ENCODE results near the gene NMNAT2. TPM values are rescaled to one million over a fixed set of nuclear protein-coding genes. Genes with fewer than 3 reads are reported as not detected.

NMNAT2 gene
- total and polyA plus RNA-seq, 4 experiments from 2014 or later, result not detected

DNA sequence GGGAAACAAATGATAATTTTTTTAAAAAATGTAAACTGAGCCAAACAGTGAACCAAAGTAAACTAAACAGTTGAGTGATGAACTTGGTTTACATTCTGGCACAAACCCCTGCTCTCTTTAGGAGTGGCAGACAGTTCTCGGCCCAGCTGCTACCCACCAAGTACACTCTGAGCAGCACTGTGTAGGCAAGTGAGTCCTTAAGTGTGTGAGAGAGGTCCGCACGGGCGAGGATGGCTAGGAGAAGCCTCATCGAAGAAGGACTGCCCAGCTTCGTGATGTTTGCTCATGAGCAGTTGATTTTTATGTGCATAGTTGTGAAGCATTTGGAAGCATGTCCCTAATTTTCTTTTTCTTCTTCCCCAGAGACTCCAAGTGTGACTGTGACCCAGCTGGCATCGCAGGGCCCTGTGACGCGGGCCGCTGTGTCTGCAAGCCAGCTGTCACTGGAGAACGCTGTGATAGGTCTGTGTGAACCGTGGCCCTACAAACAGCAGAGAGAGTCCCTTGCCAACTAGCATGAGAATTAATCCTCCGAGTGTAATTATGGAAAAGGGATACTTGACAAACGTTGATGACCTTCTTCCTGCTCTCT is 200.1 kb downstream of the NMNAT2 start:
- ChIA-PET CTCF (ENCODE audit: partially characterized antibody) (interaction anchor here (0.7 kb wide), 1 partner anchor 12 kb away, joined by 3 read pairs; no protein-coding TSS in a partner anchor), POLR2A (ENCODE audit: partially characterized antibody) (no interaction called here)
- Histone ChIP-seq H3K27ac (ENCODE audit: low read depth, low read length) (no peak overlapping the region), H3K36me3 (ENCODE audit: insufficient read depth, low read length) (no peaks in the 10 kb centered on the region), H3K27me3 (ENCODE audit: insufficient read depth, low read length) (no peaks in the 10 kb centered on the region), H3K4me3 (ENCODE audit: low read length in 2 of 2) (no peak overlapping the region), H3K9me3 (ENCODE audit: control insufficient read depth in 1 of 2, low read length in 2 of 2) (no peaks in the 10 kb centered on the region), H3K4me1 (ENCODE audit: insufficient read depth, low read length) (peaks cover 16% of the 10 kb centered on the region)
- intact Hi-C loops (cut with micrococcal nuclease), result no loop called here
- Mint-ChIP-seq H3K36me3 (no peaks in the 10 kb centered on the region), H3K27ac (no peak overlapping the region), H3K4me1 (peaks cover 6 to 16% (median 11%) of the 10 kb centered on the region in 4 donors), H3K4me3 (no peak overlapping the region), H3K27me3 (peaks cover 0 to 1% of the 10 kb centered on the region in 2 donors), H3K9me3 (peaks cover 0 to 3% (median 0%) of the 10 kb centered on the region in 8 donors)
- DNase-seq, result no peak

DNA sequence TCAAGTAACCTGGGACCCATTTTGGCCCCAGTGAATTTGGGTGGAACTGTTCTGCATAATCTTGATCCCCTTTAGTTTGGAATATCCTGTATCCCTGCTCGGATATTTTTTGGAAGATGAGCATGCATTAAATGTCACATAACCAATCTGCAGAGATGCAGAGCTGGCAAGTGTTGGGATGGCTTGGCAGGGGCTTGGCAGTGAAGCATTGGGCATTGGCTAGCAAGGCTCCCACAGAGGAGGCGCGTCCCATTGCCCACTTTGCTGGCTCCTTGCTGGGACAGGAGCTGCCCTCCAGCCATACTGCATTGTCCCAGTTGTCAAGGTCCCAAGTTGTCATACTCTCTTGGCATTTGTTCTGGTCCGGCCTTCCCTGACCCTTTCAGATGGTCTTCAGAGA is 202.2 kb downstream of the NMNAT2 start:
- POLR2A ChIA-PET (ENCODE audit: partially characterized antibody), result no interaction called here
- peaks cover 4 to 6% of the 10 kb centered on the region in 2 donors for H3K27me3 Mint-ChIP-seq
- Histone ChIP-seq H3K27ac (ENCODE audit: low read depth, low read length) (no peak overlapping the region), H3K4me3 (ENCODE audit: low read length in 2 of 2) (no peak overlapping the region), H3K4me1 (ENCODE audit: insufficient read depth, low read length) (peaks cover 16% of the 10 kb centered on the region), H3K9me3 (ENCODE audit: control insufficient read depth in 1 of 2, low read length in 2 of 2) (no peaks in the 10 kb centered on the region), H3K36me3 (ENCODE audit: insufficient read depth, low read length) (no peaks in the 10 kb centered on the region), H3K27me3 (ENCODE audit: insufficient read depth, low read length) (no peaks in the 10 kb centered on the region)
- CTCF ChIA-PET (ENCODE audit: partially characterized antibody), result no interaction called here
- H3K36me3 Mint-ChIP-seq, result no peaks in the 10 kb centered on the region
- H3K27ac Mint-ChIP-seq, result no peak overlapping the region
- H3K4me1 Mint-ChIP-seq, result peaks cover 6 to 16% (median 11%) of the 10 kb centered on the region in 4 donors
- intact Hi-C loops (cut with micrococcal nuclease), result no loop called here
- no peak for DNase-seq
- peaks cover 0 to 3% (median 0%) of the 10 kb centered on the region in 8 donors for H3K9me3 Mint-ChIP-seq
- H3K4me3 Mint-ChIP-seq, result no peak overlapping the region

DNA sequence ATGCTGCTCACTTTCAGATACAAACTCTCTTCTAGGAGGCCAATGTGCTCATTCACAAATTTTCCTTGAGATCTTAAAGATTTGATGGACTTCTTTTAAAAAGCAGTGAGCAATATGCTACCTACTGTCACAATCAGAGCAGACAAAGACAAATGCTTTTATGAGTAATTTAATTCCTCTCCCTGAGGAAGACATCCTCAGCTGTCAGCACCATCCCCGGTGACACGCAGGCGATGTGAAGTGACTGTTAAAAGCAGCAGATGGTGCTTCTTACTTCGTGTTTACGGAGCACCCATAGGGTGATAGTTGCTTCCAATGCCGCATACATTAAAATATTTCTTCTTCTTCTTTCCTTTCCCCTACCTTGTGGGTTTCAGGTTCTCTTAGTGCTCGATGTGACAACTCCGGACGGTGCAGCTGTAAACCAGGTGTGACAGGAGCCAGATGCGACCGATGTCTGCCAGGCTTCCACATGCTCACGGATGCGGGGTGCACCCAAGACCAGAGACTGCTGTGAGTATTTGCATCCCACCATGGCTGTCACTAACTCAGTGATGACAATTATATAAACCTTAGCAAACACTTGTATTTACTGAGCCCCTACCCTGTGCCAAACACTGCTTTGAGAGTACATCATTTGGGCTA is 203.0 kb downstream of the NMNAT2 start:
- no peaks in the 10 kb centered on the region for H3K36me3 Mint-ChIP-seq
- intact Hi-C loops (cut with micrococcal nuclease), result no loop called here

DNA sequence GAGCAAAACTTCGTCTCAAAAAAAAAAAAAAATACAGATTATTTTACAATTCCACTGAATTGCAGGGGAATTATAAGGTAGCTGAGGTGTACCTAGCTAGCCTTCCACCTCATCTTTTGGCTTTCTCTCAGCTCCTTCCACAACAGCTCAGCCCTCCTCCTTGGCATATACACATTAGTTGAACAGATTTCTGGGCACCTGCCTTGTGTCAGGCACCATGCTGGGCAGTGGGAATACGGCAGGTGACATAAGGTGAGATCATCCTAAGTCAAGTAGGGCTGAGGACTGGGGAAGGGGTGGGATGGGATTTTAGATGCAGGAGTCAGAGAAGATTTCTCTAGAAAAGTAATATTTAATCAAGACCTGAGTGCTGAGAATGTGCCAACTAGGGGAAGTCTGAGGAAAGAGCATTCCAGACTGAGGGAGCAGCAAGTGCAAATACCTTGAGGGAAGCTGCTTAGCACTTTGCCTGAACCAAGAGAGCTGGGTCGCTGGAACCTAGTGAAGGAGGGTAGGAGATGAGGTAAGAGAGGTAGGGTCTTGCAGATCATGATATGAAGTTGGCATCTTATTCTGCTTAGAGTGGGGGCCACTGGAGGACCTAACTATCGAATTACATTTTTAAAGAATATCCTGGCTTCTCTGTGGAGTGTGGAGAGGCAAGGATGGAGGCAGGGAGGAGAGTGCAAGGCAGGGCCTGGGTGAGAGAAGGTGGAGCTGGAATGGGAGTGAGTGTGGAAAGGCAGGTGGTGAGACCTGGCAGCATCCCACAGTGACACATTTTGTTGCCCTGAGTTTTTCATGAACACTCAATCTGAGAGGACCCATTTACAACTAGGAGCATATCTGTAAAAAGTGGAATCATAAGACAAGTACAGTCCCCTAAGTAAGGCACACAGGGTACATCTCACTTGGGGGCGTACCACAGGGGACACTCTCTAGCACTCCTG is 203.9 kb downstream of the NMNAT2 start:
- H3K36me3 Mint-ChIP-seq, result no peaks in the 10 kb centered on the region
- H3K9me3 Mint-ChIP-seq, result peaks cover 0 to 3% (median 0%) of the 10 kb centered on the region in 8 donors
- no peak overlapping the region for H3K4me3 Mint-ChIP-seq
- intact Hi-C loops (cut with micrococcal nuclease), result no loop called here
- H3K27ac ChIP-seq (ENCODE audit: low read depth, low read length), result no peak overlapping the region
- no peaks in the 10 kb centered on the region for H3K27me3 ChIP-seq (ENCODE audit: insufficient read depth, low read length)
- peaks cover 6 to 7% of the 10 kb centered on the region in 2 donors for H3K27me3 Mint-ChIP-seq
- DNase-seq, result no peak
- H3K4me1 ChIP-seq (ENCODE audit: insufficient read depth, low read length), result peaks cover 11% of the 10 kb centered on the region
- ChIA-PET CTCF (ENCODE audit: partially characterized antibody) (no interaction called here), POLR2A (ENCODE audit: partially characterized antibody) (interaction anchor here (0.6 kb wide), 1 partner anchor 471 kb away, joined by 3 read pairs; no protein-coding TSS in a partner anchor)
- no peaks in the 10 kb centered on the region for H3K36me3 ChIP-seq (ENCODE audit: insufficient read depth, low read length)
- H3K4me3 ChIP-seq (ENCODE audit: low read length in 2 of 2), result no peak overlapping the region
- no peaks in the 10 kb centered on the region for H3K9me3 ChIP-seq (ENCODE audit: control insufficient read depth in 1 of 2, low read length in 2 of 2)
- H3K4me1 Mint-ChIP-seq, result peaks cover 2 to 9% (median 5%) of the 10 kb centered on the region in 4 donors
- H3K27ac Mint-ChIP-seq, result no peak overlapping the region

More for the DNA sequence above, 203.0 kb downstream of the NMNAT2 start:
- no peak overlapping the region for H3K4me3 Mint-ChIP-seq
- Histone ChIP-seq H3K4me1 (ENCODE audit: insufficient read depth, low read length) (peaks cover 16% of the 10 kb centered on the region), H3K4me3 (ENCODE audit: low read length in 2 of 2) (no peak overlapping the region), H3K27me3 (ENCODE audit: insufficient read depth, low read length) (no peaks in the 10 kb centered on the region), H3K36me3 (ENCODE audit: insufficient read depth, low read length) (no peaks in the 10 kb centered on the region), H3K9me3 (ENCODE audit: control insufficient read depth in 1 of 2, low read length in 2 of 2) (no peaks in the 10 kb centered on the region), H3K27ac (ENCODE audit: low read depth, low read length) (no peak overlapping the region)
- H3K4me1 Mint-ChIP-seq, result peaks cover 6 to 16% (median 11%) of the 10 kb centered on the region in 4 donors
- ChIA-PET POLR2A (ENCODE audit: partially characterized antibody) (no interaction called here), CTCF (ENCODE audit: partially characterized antibody) (no interaction called here)
- no peak overlapping the region for H3K27ac Mint-ChIP-seq
- H3K9me3 Mint-ChIP-seq, result peaks cover 0 to 3% (median 0%) of the 10 kb centered on the region in 8 donors
- DNase-seq, result no peak
- peaks cover 4 to 6% of the 10 kb centered on the region in 2 donors for H3K27me3 Mint-ChIP-seq

DNA sequence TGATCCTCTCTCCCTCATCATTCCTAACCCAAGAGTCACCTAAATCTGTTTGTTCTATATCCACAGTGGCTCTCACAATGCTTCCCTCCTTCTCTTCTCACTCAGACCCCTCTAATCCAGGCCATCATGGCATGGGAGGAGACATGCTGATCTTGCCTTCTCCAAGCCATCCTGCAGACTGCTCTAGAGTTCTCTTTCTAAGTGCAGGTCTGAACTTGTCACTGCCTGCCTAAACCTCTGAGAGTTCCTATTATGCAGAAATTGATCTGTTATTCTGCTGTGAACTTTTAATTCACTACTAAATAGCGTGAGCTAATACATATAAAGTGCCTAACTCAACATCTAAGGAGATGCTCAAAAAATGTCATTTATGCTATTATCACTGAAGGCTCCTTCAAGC is 205.3 kb downstream of the NMNAT2 start:
- no peaks in the 10 kb centered on the region for H3K27me3 ChIP-seq (ENCODE audit: insufficient read depth, low read length)
- no peak overlapping the region for H3K27ac ChIP-seq (ENCODE audit: low read depth, low read length)
- Mint-ChIP-seq H3K4me3 (no peak overlapping the region), H3K9me3 (peaks cover 0 to 3% (median 0%) of the 10 kb centered on the region in 8 donors), H3K4me1 (no peaks in the 10 kb centered on the region), H3K27me3 (peaks cover 6 to 12% of the 10 kb centered on the region in 2 donors), H3K36me3 (no peaks in the 10 kb centered on the region), H3K27ac (no peak overlapping the region)
- ChIA-PET CTCF (ENCODE audit: partially characterized antibody) (no interaction called here), POLR2A (ENCODE audit: partially characterized antibody) (no interaction called here)
- no peak for DNase-seq
- no peaks in the 10 kb centered on the region for H3K9me3 ChIP-seq (ENCODE audit: control insufficient read depth in 1 of 2, low read length in 2 of 2)
- intact Hi-C loops (cut with micrococcal nuclease), result no loop called here
- no peak overlapping the region for H3K4me3 ChIP-seq (ENCODE audit: low read length in 2 of 2)
- H3K36me3 ChIP-seq (ENCODE audit: insufficient read depth, low read length), result no peaks in the 10 kb centered on the region
- no peaks in the 10 kb centered on the region for H3K4me1 ChIP-seq (ENCODE audit: insufficient read depth, low read length)

DNA sequence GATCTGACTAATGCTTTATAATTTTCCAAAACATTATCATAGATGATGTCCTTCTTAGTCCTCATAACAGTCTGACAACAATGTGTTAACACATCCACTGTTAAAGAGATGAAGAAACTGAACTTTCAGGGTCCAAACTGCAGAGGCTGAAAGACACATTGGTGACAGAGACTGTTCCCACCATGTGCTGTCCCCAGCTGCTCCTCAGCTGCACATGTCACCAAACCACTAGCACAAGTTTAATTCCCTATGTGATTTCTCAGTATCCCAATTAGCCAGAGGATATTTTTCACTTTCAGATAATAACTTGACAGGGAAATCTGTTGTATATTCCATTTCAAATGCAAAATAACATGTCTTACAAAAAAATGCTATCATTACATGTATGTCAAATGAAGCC is 207.5 kb downstream of the NMNAT2 start:
- Mint-ChIP-seq H3K36me3 (no peaks in the 10 kb centered on the region), H3K27ac (no peak overlapping the region), H3K4me1 (no peaks in the 10 kb centered on the region), H3K27me3 (peaks cover 6 to 12% of the 10 kb centered on the region in 2 donors), H3K4me3 (no peak overlapping the region), H3K9me3 (no peaks in the 10 kb centered on the region)
- Histone ChIP-seq H3K4me1 (ENCODE audit: insufficient read depth, low read length) (no peaks in the 10 kb centered on the region), H3K36me3 (ENCODE audit: insufficient read depth, low read length) (no peaks in the 10 kb centered on the region), H3K9me3 (ENCODE audit: control insufficient read depth in 1 of 2, low read length in 2 of 2) (no peaks in the 10 kb centered on the region), H3K27me3 (ENCODE audit: insufficient read depth, low read length) (no peaks in the 10 kb centered on the region), H3K27ac (ENCODE audit: low read depth, low read length) (no peak overlapping the region), H3K4me3 (ENCODE audit: low read length in 2 of 2) (no peak overlapping the region)
- intact Hi-C loops (cut with micrococcal nuclease), result no loop called here
- POLR2A ChIA-PET (ENCODE audit: partially characterized antibody), result no interaction called here
- DNase-seq, result no peak
- CTCF ChIA-PET (ENCODE audit: partially characterized antibody), result no interaction called here

DNA sequence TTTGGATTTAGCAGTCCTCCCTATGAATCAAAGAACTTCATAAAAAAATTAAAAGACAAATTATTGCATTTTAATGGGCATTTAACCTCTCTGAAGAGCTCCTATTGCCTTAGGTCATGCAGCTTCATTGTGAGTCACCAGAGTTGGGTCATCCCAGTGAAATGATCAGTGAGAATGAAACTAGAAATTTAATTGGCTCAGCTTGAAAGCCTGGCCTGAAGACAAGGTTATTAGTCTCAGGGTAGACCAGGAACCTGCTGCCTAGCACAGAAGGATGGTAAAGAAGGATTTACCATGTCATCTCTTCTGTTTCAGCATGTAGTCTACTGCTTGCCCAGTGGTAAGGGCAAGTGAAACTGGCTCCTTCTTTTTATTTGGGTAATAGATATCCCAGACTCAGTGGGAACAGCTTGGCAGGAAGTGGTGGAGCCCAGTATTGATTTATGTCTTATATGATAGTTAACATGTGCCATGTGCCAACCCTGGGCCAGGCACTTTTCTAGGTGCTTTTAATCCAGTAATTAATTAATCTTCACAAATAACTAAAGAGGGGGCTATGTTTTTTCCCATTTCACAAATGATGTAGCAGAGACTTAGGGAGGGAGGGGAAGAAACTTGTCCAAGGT is 208.5 kb downstream of the NMNAT2 start:
- DNase-seq, result no peak
- H3K27me3 Mint-ChIP-seq, result peaks cover 8 to 14% of the 10 kb centered on the region in 2 donors
- H3K36me3 Mint-ChIP-seq, result no peaks in the 10 kb centered on the region

More for the DNA sequence above, 208.5 kb downstream of the NMNAT2 start:
- H3K27me3 ChIP-seq (ENCODE audit: insufficient read depth, low read length), result no peaks in the 10 kb centered on the region
- H3K4me3 ChIP-seq (ENCODE audit: low read length in 2 of 2), result no peak overlapping the region
- H3K9me3 ChIP-seq (ENCODE audit: control insufficient read depth in 1 of 2, low read length in 2 of 2), result no peaks in the 10 kb centered on the region
- CTCF ChIA-PET (ENCODE audit: partially characterized antibody), result no interaction called here
- POLR2A ChIA-PET (ENCODE audit: partially characterized antibody), result no interaction called here
- H3K4me1 ChIP-seq (ENCODE audit: insufficient read depth, low read length), result no peaks in the 10 kb centered on the region
- H3K4me1 Mint-ChIP-seq, result no peaks in the 10 kb centered on the region
- H3K27ac ChIP-seq (ENCODE audit: low read depth, low read length), result no peak overlapping the region
- H3K4me3 Mint-ChIP-seq, result no peak overlapping the region
- H3K9me3 Mint-ChIP-seq, result no peaks in the 10 kb centered on the region
- intact Hi-C loops (cut with micrococcal nuclease), result no loop called here
- peak overlapping the region in 1 of 7 donors; percentile 4 for H3K27ac Mint-ChIP-seq
- no peaks in the 10 kb centered on the region for H3K36me3 ChIP-seq (ENCODE audit: insufficient read depth, low read length)

Measured in CD4-positive, alpha-beta memory T cell (primary cell).